ENCODE data around the gene MROH8.

Gene MROH8

DNA sequence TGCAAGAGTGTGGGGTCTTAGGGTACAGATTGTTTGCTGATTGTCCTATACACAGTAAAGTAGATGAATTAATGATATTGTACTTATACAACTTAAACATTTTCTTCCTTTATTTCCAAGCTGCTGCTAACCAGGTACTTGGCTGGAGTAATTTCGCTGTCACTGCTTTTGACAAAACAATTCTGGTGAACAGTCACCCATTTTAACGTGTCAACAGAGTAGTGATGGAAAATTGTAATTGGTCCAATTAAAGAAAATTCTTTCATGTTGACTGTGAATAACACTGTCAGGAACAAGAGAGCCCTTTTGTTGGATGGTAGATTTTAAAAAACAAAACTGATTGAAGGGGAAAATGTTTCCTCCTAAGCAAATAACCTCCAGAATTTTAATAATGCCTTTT is 26.4 kb upstream of the MROH8 start:
- no peaks in the 10 kb centered on the region for H3K9me2 ChIP-seq (replicated peaks; ENCODE audit: insufficient read depth, low read length)
- no peak overlapping the region for H3K9ac ChIP-seq (ENCODE audit: low read length)
- H3K4me3 ChIP-seq (ENCODE audit: low read length) = no peak overlapping the region
- H3K36me3 ChIP-seq (replicated peaks; ENCODE audit: insufficient read depth, low read length) = peaks cover 29% of the 10 kb centered on the region
- H4K20me1 ChIP-seq (ENCODE audit: insufficient read depth, low read length) = peaks cover 8% of the 10 kb centered on the region; the same call in 1 of the 2 replicates
- DNase-seq = no peak
- H3K4me2 ChIP-seq (ENCODE audit: low read depth, low read length) = no peak overlapping the region
- peaks cover 57% of the 10 kb centered on the region for H3K79me2 ChIP-seq (ENCODE audit: low read length)
- H3K27ac ChIP-seq (ENCODE audit: low read length) = no peak overlapping the region
- TF ChIP-seq EZH2phosphoT487 (IDR thresholded peaks at IDR 0.05; ENCODE audit: low read length) (no peak), EZH2 (optimal IDR thresholded peaks at IDR 0.05; ENCODE audit: low read depth, low read length) (no peak)
- TF ChIP-seq, protein P1, sequence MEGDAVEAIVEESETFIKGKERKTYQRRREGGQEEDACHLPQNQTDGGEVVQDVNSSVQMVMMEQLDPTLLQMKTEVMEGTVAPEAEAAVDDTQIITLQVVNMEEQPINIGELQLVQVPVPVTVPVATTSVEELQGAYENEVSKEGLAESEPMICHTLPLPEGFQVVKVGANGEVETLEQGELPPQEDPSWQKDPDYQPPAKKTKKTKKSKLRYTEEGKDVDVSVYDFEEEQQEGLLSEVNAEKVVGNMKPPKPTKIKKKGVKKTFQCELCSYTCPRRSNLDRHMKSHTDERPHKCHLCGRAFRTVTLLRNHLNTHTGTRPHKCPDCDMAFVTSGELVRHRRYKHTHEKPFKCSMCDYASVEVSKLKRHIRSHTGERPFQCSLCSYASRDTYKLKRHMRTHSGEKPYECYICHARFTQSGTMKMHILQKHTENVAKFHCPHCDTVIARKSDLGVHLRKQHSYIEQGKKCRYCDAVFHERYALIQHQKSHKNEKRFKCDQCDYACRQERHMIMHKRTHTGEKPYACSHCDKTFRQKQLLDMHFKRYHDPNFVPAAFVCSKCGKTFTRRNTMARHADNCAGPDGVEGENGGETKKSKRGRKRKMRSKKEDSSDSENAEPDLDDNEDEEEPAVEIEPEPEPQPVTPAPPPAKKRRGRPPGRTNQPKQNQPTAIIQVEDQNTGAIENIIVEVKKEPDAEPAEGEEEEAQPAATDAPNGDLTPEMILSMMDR (IDR thresholded peaks at IDR 0.05; ENCODE audit: low read length) = no peak
- no peak overlapping the region for H2AFZ ChIP-seq (ENCODE audit: low read length)
- no peaks in the 10 kb centered on the region for H3K4me1 ChIP-seq (ENCODE audit: low read length)
- no peaks in the 10 kb centered on the region for H3F3A ChIP-seq (ENCODE audit: insufficient read depth, low read length)
- no peaks in the 10 kb centered on the region for H3K9me3 ChIP-seq (replicated peaks; ENCODE audit: insufficient read depth, low read length)
- no peaks in the 10 kb centered on the region for H3K27me3 ChIP-seq (replicated peaks; ENCODE audit: insufficient read depth, low read length)

DNA sequence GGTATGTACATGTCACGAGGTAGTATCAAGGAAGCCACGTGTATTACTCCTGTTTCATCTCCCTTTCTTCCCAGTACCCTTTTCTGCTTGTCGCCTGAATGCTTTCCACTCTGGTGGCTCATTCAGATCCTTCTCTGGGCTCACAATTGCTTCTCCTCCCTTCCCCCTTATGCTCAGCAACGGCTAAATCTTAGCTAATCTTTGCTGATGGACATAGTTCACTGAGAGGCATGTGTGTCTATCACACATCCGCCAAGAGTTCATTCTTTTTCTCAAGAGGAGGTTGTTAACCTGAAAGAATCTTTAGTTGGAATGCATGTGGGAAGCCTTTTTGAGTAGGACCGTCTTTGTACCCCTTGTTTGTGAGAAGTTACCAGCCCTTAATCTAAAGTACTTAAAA is 25.8 kb upstream of the MROH8 start:
- no peak overlapping the region for H3K4me3 ChIP-seq (ENCODE audit: low read length)
- no peak for TF ChIP-seq EZH2 (optimal IDR thresholded peaks at IDR 0.05; ENCODE audit: low read depth, low read length)
- TF ChIP-seq EZH2phosphoT487 (IDR thresholded peaks at IDR 0.05; ENCODE audit: low read length) = no peak
- TF ChIP-seq, protein P1 (IDR thresholded peaks at IDR 0.05; ENCODE audit: low read length) = no peak
- H3K9me3 ChIP-seq (replicated peaks; ENCODE audit: insufficient read depth, low read length) = no peaks in the 10 kb centered on the region
- H3K36me3 ChIP-seq (replicated peaks; ENCODE audit: insufficient read depth, low read length) = peaks cover 32% of the 10 kb centered on the region
- no peak overlapping the region for H2AFZ ChIP-seq (ENCODE audit: low read length)
- H3K27me3 ChIP-seq (replicated peaks; ENCODE audit: insufficient read depth, low read length) = no peaks in the 10 kb centered on the region
- no peaks in the 10 kb centered on the region for H3K4me1 ChIP-seq (ENCODE audit: low read length)
- H4K20me1 ChIP-seq (ENCODE audit: insufficient read depth, low read length) = peaks cover 8% of the 10 kb centered on the region; the same call in 1 of the 2 replicates
- H3K9me2 ChIP-seq (replicated peaks; ENCODE audit: insufficient read depth, low read length) = no peaks in the 10 kb centered on the region
- H3K4me2 ChIP-seq (ENCODE audit: low read depth, low read length) = no peak overlapping the region
- no peak overlapping the region for H3K27ac ChIP-seq (ENCODE audit: low read length)
- no peak for DNase-seq
- no peaks in the 10 kb centered on the region for H3F3A ChIP-seq (ENCODE audit: insufficient read depth, low read length)
- H3K79me2 ChIP-seq (ENCODE audit: low read length) = peaks cover 63% of the 10 kb centered on the region
- no peak overlapping the region for H3K9ac ChIP-seq (ENCODE audit: low read length)

DNA sequence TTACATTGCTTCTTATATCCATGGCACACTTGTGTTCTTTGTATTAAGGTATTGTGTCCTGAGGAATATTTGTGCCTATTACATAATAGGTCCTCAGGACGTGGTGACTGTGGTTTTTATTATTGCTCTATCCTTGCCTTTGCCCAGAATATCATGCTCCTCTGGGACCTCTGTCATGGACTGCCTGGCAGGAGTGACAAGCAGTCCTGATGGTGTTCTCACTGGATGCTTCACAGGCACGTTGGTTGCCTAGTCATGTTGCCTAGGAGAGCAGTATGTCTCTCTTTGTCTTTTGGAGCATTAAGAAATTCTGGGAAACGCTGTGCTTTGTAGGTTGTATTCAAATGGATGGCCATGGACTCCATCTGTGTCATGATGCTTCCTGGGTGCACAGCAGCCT is 24.7 kb upstream of the MROH8 start:
- Histone ChIP-seq H3K4me3 (ENCODE audit: low read length) (no peak overlapping the region), H3K4me1 (ENCODE audit: low read length) (no peaks in the 10 kb centered on the region), H3K27me3 (replicated peaks; ENCODE audit: insufficient read depth, low read length) (no peaks in the 10 kb centered on the region), H3K36me3 (replicated peaks; ENCODE audit: insufficient read depth, low read length) (peaks cover 33% of the 10 kb centered on the region), H4K20me1 (ENCODE audit: insufficient read depth, low read length) (peaks cover 8% of the 10 kb centered on the region; the same call in 1 of the 2 replicates), H2AFZ (ENCODE audit: low read length) (no peak overlapping the region), H3K4me2 (ENCODE audit: low read depth, low read length) (no peak overlapping the region), H3K27ac (ENCODE audit: low read length) (no peak overlapping the region), H3K9me3 (replicated peaks; ENCODE audit: insufficient read depth, low read length) (no peaks in the 10 kb centered on the region), H3K9me2 (replicated peaks; ENCODE audit: insufficient read depth, low read length) (no peaks in the 10 kb centered on the region), H3K9ac (ENCODE audit: low read length) (no peak overlapping the region), H3F3A (ENCODE audit: insufficient read depth, low read length) (no peaks in the 10 kb centered on the region), H3K79me2 (ENCODE audit: low read length) (peaks cover 72% of the 10 kb centered on the region)
- DNase-seq = no peak
- TF ChIP-seq EZH2phosphoT487 (IDR thresholded peaks at IDR 0.05; ENCODE audit: low read length) (no peak), EZH2 (optimal IDR thresholded peaks at IDR 0.05; ENCODE audit: low read depth, low read length) (no peak)
- TF ChIP-seq, protein P1 (IDR thresholded peaks at IDR 0.05; ENCODE audit: low read length) = no peak
